Psoas muscle (tissue), 8 donors: ENCODE measurements around the gene ELAPOR1. TPM values are rescaled to one million over a fixed set of nuclear protein-coding genes. Genes with fewer than 3 reads are reported as not detected.
A peak's percentile ranks its signal among the peaks of the same experiment; 100 is the strongest.

ENCODE experiments used
- ATAC-seq, 4 donors: fragments of 200-7000 bp; cut with Tn5 transposase; one replicate each; pipeline ENCODE4 v1.9.1; 2020; ENCODE audit warnings: moderate library complexity in 3 of 4, mild to moderate bottlenecking in 2 of 4
- DNase-seq, 2 donors: peaks; one replicate each; pipeline ENCODE4 v3.0.0-alpha.2; 2020
- H3K27ac ChIP-seq: fragments of 200-600 bp; one replicate; pipeline ENCODE4 v1.8.0; 2022
- H3K27me3 ChIP-seq, 3 donors: fragments of 200-600 bp in 1 of 3; one replicate each; pipeline versions ENCODE4 v1.6.1 to v1.8.0; 2013 to 2022; ENCODE audit warnings: low read length in 2 of 3, mild to moderate bottlenecking in 2 of 3, moderate library complexity in 1 of 3; ENCODE audit not compliant: insufficient read depth in 3 of 3
- H3K36me3 ChIP-seq, 2 donors: fragments of 200-600 bp in 1 of 2; one replicate each; pipeline versions ENCODE4 v1.6.1 to v1.8.0; 2013 to 2022; ENCODE audit warnings: low read depth in 1 of 2, mild to moderate bottlenecking in 1 of 2, moderate library complexity in 1 of 2; ENCODE audit not compliant: insufficient read depth in 1 of 2
- H3K4me1 ChIP-seq: fragments of 200-600 bp; one replicate; pipeline ENCODE4 v1.8.0; 2022
- H3K4me3 ChIP-seq: fragments of 200-600 bp; one replicate; pipeline ENCODE4 v1.8.0; 2022; ENCODE audit warnings: mild to moderate bottlenecking
- H3K9me3 ChIP-seq: fragments of 200-600 bp; one replicate; pipeline ENCODE4 v1.8.0; 2022
- WGBS, 3 donors: extraction: QIAGEN DNeasy Blood & Tissue Kit; methylation state at CpG; one replicate each; pipeline versions ENCODE4 v1.1.6 to v1.1.7; 2013; 5-methylcytosine and 5-hydroxymethylcytosine counted together
- intact Hi-C, 2 donors: fragments of 100-400 bp; cut with DNase I; formaldehyde crosslinking; loops; one replicate each; pipeline versions ENCODE4 v1.11.0 to v1.14.2; 2022
- polyA plus RNA-seq, 3 donors: library from polyadenylated mRNA; stranded (reverse); fragments of 200-250 nt; gene quantifications; one replicate each; pipeline ENCODE4 v1.2.3, GENCODE V29; 2013
- total RNA-seq, 4 donors: library from RNA; stranded (reverse); fragmentation: NEBNext Ultra II Directional in 2 of 4; extraction: Animal tissue kit (Norgen Biotek cat#: 25700) in 2 of 4; gene quantifications; one replicate each; pipeline versions ENCODE4 v1.2.1 to v1.2.4, GENCODE V29; 2021 to 2023
- TF ChIP-seq, protein P1 (sequence below): fragments of 200-600 bp; IDR thresholded peaks from one replicate; pipeline ENCODE4 v1.8.0; 2022; ENCODE audit warnings: antibody characterized with exemption
- donor health status: healthy with polysubstance abuse.
- donor health status: DM: no; HTN: no; CAD: no; lungs with moderate emphysema.
- donor health status: Bipolar disorder and iron deficiency.
- donor health status: healthy.
- donor health status: DM: yes; HTN: yes; CAD: no.
- donor health status: DM: no; HTN: no; CAD: no.
- donor health status: DM: no; HTN: no; CAD: no.
- donor health status: DM: yes; HTN: yes; CAD: no.

Gene ELAPOR1
- total and polyA plus RNA-seq, 7 donors = 0.03 to 0.46 (median 0.19) TPM; not detected in 1

DNA sequence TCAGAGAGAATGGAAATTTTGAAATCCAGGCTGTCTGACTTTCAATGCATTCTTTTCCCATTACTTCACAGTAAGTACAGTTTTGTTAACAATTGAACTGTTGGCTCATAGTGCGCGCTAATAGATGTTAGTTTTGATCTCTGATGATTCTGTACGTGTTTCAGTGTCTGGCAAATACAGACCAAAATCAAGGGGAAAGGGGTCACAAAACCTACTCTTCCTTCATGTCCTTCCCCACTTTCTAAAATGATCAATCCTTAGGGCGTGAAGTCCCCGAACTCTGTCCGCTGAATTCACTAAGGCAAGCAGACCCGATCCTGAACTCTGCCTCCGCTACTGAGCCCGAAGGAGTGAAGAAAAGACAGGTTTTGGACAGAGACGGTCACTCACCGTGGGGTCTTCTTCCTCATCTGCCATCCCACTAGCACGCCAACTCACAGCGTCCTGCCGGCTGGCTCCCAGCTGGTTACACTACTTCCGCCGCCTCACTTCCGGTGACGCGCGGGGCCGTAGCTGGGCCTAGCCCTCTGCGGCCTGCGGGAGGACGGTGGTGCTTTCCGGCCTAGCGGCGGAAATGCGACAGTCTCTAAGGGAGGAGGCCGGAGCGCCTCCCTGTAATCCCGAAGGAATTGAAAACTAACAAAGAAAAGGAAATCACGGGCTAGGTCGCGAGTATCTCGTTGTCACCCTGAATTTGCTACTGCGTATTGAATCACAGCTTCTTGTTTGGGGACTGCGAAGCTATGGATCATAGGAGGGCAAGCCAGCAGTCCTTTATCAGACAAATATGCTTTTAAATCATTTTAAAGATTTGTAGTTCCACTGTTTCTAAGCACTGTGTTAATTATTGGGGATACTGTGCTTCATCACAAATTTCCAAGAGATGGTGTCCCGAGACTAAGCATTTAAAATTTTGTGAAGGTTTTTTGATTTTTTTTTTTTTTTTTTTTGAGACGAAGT, 38.1 kb upstream of the ELAPOR1 start, which contains the start of gene TAF13:
TSS of gene TAF13 (minus strand) at position 473 of the 960 bp plus-strand sequence. CDS start at position 417, 56 bp downstream.
- H3K27ac ChIP-seq = peak within 1 kb of the TSS; percentile 99
- DNase-seq = peak; percentile 96 to 98
- TF ChIP-seq, protein P1, sequence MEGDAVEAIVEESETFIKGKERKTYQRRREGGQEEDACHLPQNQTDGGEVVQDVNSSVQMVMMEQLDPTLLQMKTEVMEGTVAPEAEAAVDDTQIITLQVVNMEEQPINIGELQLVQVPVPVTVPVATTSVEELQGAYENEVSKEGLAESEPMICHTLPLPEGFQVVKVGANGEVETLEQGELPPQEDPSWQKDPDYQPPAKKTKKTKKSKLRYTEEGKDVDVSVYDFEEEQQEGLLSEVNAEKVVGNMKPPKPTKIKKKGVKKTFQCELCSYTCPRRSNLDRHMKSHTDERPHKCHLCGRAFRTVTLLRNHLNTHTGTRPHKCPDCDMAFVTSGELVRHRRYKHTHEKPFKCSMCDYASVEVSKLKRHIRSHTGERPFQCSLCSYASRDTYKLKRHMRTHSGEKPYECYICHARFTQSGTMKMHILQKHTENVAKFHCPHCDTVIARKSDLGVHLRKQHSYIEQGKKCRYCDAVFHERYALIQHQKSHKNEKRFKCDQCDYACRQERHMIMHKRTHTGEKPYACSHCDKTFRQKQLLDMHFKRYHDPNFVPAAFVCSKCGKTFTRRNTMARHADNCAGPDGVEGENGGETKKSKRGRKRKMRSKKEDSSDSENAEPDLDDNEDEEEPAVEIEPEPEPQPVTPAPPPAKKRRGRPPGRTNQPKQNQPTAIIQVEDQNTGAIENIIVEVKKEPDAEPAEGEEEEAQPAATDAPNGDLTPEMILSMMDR = peak; percentile 44
- WGBS, 3 donors = 3 to 5% (median 3%) methylated on average over 39 of the region's 39 CpGs
- intact Hi-C loops = loop anchor here in 1 of 2 donors (1.0 to 5.0 kb wide), 2 partner anchors 24 to 34 kb away; partner anchors contain the start of gene WDR47
- H3K36me3 ChIP-seq = peaks cover 0 to 26% of the 10 kb centered on the region in 2 donors
- no peaks in the 10 kb centered on the region for H3K9me3 ChIP-seq
- ATAC-seq = peak; percentile 100
- H3K4me3 ChIP-seq = peak within 1 kb of the TSS; percentile 99
- no peaks in the 10 kb centered on the region for H3K27me3 ChIP-seq
- H3K4me1 ChIP-seq = peaks cover 9% of the 10 kb centered on the region

DNA sequence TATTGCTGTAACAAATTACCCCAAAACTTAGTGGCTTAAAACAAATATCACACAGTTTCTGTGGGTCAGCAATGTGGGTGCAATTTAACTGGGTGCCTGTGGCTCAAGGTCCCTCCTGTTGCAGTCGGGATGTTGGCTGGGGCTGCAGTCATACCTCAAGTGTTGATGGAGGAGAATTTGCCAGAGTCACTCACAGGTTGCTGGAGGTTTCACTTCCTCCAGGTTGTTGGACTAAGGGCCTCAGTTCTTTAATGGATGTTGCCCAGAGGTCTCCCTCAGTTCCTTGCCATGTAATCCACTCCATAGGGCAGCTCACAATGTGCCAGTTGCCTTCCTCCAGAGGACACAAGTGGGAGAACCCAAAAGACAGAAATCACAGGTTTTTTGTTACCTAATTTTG, 35.6 kb upstream of the ELAPOR1 start:
- DNase-seq (no peak), ATAC-seq (no peak)
- TF ChIP-seq, protein P1 = no peak
- 81 to 92% (median 89%) methylated on average over 1 of the region's 1 CpG for WGBS, 3 donors
- Histone ChIP-seq H3K9me3 (no peaks in the 10 kb centered on the region), H3K4me3 (no peak overlapping the region), H3K27me3 (no peaks in the 10 kb centered on the region), H3K27ac (no peak overlapping the region), H3K4me1 (peaks cover 9% of the 10 kb centered on the region), H3K36me3 (peaks cover 0 to 7% of the 10 kb centered on the region in 2 donors)
- intact Hi-C loops = loop anchor here in 1 of 2 donors (5.0 kb wide), 1 partner anchor 36 kb away; the partner anchor contains the start of gene WDR47

DNA sequence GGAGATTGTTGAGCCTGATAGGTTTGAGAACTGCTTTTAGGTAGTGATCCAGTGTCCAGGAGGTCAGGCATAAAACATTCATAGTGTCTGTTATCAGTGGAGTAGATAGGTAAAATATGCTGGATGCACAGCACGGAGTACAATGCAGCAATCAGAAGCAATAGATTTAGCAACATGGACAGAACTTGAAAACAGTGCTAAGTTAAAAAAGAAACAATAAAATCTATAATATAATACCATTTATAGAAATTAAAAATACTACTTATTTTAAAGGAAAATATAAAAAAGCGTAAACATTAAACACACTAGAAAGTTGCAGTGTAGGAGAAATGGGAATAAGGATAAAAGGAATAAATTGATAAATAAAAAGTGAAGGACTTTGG, 34.7 kb upstream of the ELAPOR1 start:
- WGBS, 3 donors = 96 to 100% (median 98%) methylated on average over 2 of the region's 2 CpGs
- intact Hi-C loops = loop anchor here in 1 of 2 donors (5.0 kb wide), 1 partner anchor 37 kb away; the partner anchor contains the start of gene WDR47
- no peaks in the 10 kb centered on the region for H3K27me3 ChIP-seq
- no peak overlapping the region for H3K4me3 ChIP-seq
- ATAC-seq = no peak
- no peaks in the 10 kb centered on the region for H3K9me3 ChIP-seq
- no peak for DNase-seq
- no peaks in the 10 kb centered on the region for H3K36me3 ChIP-seq
- H3K27ac ChIP-seq = peak overlapping the region; percentile 53
- H3K4me1 ChIP-seq = peaks cover 9% of the 10 kb centered on the region
- TF ChIP-seq, protein P1 = no peak

DNA sequence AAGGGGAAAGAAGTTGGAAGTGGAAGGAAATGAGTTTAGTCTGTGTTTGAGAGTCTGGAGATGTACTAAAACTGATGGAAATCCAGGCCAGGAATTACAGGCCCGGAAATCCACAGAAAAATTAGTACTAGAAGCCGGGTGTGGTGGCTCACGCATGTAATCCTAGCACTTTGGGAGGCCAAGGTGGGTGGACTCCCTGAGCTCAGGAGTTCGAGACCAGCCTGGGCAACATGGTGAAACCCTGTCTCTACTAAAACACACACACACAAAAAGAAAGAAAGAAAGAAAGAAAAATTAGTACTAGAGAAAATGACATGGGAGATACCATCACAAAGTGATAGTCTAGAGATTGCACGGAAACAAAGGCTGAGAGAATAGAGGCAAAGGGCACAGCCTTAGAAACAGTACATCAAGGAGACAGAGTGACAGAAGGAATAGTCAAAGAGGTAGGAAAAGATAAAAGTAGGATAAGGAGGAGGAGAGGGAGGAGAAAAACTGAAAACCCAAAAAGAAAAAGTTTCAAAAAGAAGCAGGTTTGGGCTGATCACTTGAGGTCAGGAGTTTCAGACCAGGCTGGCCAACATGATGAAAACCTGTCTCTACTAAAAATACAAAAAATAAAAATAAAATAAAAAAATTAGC, 33.4 kb upstream of the ELAPOR1 start:
- no peaks in the 10 kb centered on the region for H3K27me3 ChIP-seq
- H3K9me3 ChIP-seq = no peaks in the 10 kb centered on the region
- no peak for ATAC-seq
- TF ChIP-seq, protein P1 = no peak
- WGBS, 3 donors = 69 to 71% (median 70%) methylated on average over 5 of the region's 5 CpGs
- H3K4me3 ChIP-seq = no peak overlapping the region
- no peaks in the 10 kb centered on the region for H3K36me3 ChIP-seq
- DNase-seq = no peak
- peak overlapping the region; percentile 53 for H3K27ac ChIP-seq
- intact Hi-C loops = no loop called here
- no peaks in the 10 kb centered on the region for H3K4me1 ChIP-seq
